Lung (tissue), 12 donors: ENCODE measurements around the gene VPS33B. TPM values are rescaled to one million over a fixed set of nuclear protein-coding genes. Genes with fewer than 3 reads are reported as not detected.

Experiments used
- ATAC-seq: fragments of 200-7000 bp; cut with Tn5 transposase; one replicate; pipeline ENCODE4 v1.9.1; 2020; ENCODE audit warnings: moderate number of reproducible peaks; ENCODE audit not compliant: insufficient read depth, low FRiP score
- DNase-seq, 3 donors: peaks; one replicate each; pipeline ENCODE4 v3.0.0-alpha.2; 2013 to 2017
- H3K27ac ChIP-seq, 2 donors: one replicate each; pipeline ENCODE4 v1.5.1; 2013; ENCODE audit warnings: mild to moderate bottlenecking in 2 of 2, moderate library complexity in 2 of 2, control low read depth in 1 of 2, inconsistent platforms in 1 of 2, low read depth in 1 of 2, low read length in 1 of 2
- H3K27me3 ChIP-seq, 3 donors: one replicate each; pipeline ENCODE4 v1.5.1; 2013; ENCODE audit warnings: low read length in 2 of 3; ENCODE audit not compliant: control insufficient read depth in 3 of 3, insufficient read depth in 3 of 3
- H3K36me3 ChIP-seq, 4 donors: one replicate each; pipeline ENCODE4 v1.5.1; 2013; ENCODE audit warnings: low read length in 4 of 4, mild to moderate bottlenecking in 1 of 4, moderate library complexity in 1 of 4; ENCODE audit not compliant: control insufficient read depth in 4 of 4, insufficient read depth in 4 of 4
- H3K4me1 ChIP-seq, 5 donors: one replicate each; pipeline ENCODE4 v1.5.1; 2013; ENCODE audit warnings: low read length in 5 of 5, mild to moderate bottlenecking in 2 of 5, moderate library complexity in 1 of 5; ENCODE audit not compliant: control insufficient read depth in 5 of 5, insufficient read depth in 5 of 5
- H3K4me3 ChIP-seq: one replicate; pipeline ENCODE4 v1.5.1; 2013; ENCODE audit warnings: mild to moderate bottlenecking, control low read depth, moderate library complexity
- H3K9ac ChIP-seq, 2 donors: one replicate each; pipeline ENCODE4 v1.5.1; 2013; ENCODE audit warnings: low read length in 2 of 2, control low read depth in 1 of 2; ENCODE audit not compliant: insufficient read depth in 1 of 2
- H3K9me3 ChIP-seq, 4 donors: one replicate each; pipeline ENCODE4 v1.5.1; 2013; ENCODE audit warnings: low read length in 3 of 4, mild to moderate bottlenecking in 1 of 4, moderate library complexity in 1 of 4; ENCODE audit not compliant: control insufficient read depth in 4 of 4, insufficient read depth in 3 of 4
- WGBS, 2 donors: extraction: QIAGEN DNeasy Blood & Tissue Kit; methylation state at CpG; one replicate each; pipeline ENCODE4 v1.1.7; 2013; 5-methylcytosine and 5-hydroxymethylcytosine counted together
- polyA plus RNA-seq, 2 donors: library from polyadenylated mRNA; stranded (reverse); fragments of 200-250 nt; gene quantifications; one replicate each; pipeline ENCODE4 v1.2.1, GENCODE V29; 2013
- total RNA-seq, 2 donors: library from RNA; depleted of rRNA in 1 of 2; stranded (reverse); fragments of >200 nt in 1 of 2; gene quantifications; one replicate each; pipeline ENCODE4 v1.2.1, GENCODE V29; 2014 to 2021
- TF ChIP-seq, protein P1 (sequence below): IDR thresholded peaks from 2 replicates; pipeline ENCODE4 v1.5.1; 2012; ENCODE audit warnings: mild to moderate bottlenecking; ENCODE audit errors: control extremely low read depth, extremely low read depth
- donor health status: control.
- donor health status: control.
- donor health status: Bipolar disorder and iron deficiency.
- donor health status: healthy.
- donor health status: DM: yes; HTN: yes; CAD: no.

The VPS33B gene
- total and polyA plus RNA-seq, 4 donors, result 6.5 to 20.7 (median 12.8) TPM

GRCh38 chr15:91061997-91062396 lies 39.6 kb upstream of the VPS33B start:
- no peak overlapping the region for H3K27ac ChIP-seq
- TF ChIP-seq, protein P1, sequence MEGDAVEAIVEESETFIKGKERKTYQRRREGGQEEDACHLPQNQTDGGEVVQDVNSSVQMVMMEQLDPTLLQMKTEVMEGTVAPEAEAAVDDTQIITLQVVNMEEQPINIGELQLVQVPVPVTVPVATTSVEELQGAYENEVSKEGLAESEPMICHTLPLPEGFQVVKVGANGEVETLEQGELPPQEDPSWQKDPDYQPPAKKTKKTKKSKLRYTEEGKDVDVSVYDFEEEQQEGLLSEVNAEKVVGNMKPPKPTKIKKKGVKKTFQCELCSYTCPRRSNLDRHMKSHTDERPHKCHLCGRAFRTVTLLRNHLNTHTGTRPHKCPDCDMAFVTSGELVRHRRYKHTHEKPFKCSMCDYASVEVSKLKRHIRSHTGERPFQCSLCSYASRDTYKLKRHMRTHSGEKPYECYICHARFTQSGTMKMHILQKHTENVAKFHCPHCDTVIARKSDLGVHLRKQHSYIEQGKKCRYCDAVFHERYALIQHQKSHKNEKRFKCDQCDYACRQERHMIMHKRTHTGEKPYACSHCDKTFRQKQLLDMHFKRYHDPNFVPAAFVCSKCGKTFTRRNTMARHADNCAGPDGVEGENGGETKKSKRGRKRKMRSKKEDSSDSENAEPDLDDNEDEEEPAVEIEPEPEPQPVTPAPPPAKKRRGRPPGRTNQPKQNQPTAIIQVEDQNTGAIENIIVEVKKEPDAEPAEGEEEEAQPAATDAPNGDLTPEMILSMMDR, result no peak
- H3K4me1 ChIP-seq, result no peaks in the 10 kb centered on the region
- no peak overlapping the region for H3K9ac ChIP-seq
- DNase-seq (no peak), ATAC-seq (no peak)
- WGBS, 2 donors, result 79 to 92% methylated on average over 5 of the region's 5 CpGs
- H3K4me3 ChIP-seq, result no peak overlapping the region
- H3K9me3 ChIP-seq, result peaks cover 0 to 5% (median under 1%) of the 10 kb centered on the region in 4 donors
- H3K36me3 ChIP-seq, result no peaks in the 10 kb centered on the region
- H3K27me3 ChIP-seq, result peaks cover 0 to 6% (median 0%) of the 10 kb centered on the region in 3 donors

- ATAC-seq (no peak), DNase-seq (no peak)
- Histone ChIP-seq H3K27me3 (peaks cover 0 to 8% (median 0%) of the 10 kb centered on the region in 3 donors), H3K27ac (no peak overlapping the region), H3K9ac (no peak overlapping the region), H3K9me3 (peaks cover 0 to 5% (median under 1%) of the 10 kb centered on the region in 4 donors), H3K4me1 (no peaks in the 10 kb centered on the region), H3K36me3 (no peaks in the 10 kb centered on the region), H3K4me3 (no peak overlapping the region)
- WGBS, 2 donors, result 91 to 94% methylated on average over 2 of the region's 2 CpGs
- TF ChIP-seq, protein P1, result no peak
These were observed 38.8 kb upstream of the VPS33B start for GRCh38 chr15:91061230-91061629.

GRCh38 chr15:91055548-91056331 lies 33.3 kb upstream of the VPS33B start:
- Histone ChIP-seq H3K4me1 (no peaks in the 10 kb centered on the region), H3K36me3 (no peaks in the 10 kb centered on the region), H3K4me3 (no peak overlapping the region), H3K9me3 (no peaks in the 10 kb centered on the region), H3K27ac (no peak overlapping the region), H3K27me3 (peaks cover 0 to 18% (median 0%) of the 10 kb centered on the region in 3 donors), H3K9ac (no peak overlapping the region)
- WGBS, 2 donors, result 23 to 27% methylated on average over 11 of the region's 11 CpGs
- TF ChIP-seq, protein P1, result peak; percentile 43
- DNase-seq (peak; percentile 68 to 70 (median 70)), ATAC-seq (peak; percentile 69)

DNA sequence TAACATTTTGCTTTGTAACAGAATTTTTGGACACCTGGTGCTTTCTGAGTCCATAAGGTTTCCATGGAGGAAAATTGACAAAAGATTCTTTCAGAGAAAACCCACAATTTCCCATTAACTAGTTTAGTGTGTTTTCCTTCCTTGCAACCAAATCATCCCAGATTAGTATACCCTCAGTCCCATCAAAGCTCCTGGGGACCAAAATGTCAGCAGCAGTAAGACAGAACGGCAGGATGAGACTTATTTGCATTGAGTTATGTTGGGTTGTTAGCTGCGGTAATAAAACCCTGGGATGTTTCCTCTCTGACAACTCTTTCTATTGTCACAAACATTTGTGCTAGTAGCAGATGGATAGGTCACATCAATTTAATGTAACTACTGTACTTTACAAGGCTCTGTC lies 32.4 kb upstream of the VPS33B start:
- ATAC-seq, result no peak
- Histone ChIP-seq H3K4me3 (no peak overlapping the region), H3K9me3 (no peaks in the 10 kb centered on the region), H3K27ac (no peak overlapping the region), H3K27me3 (peaks cover 0 to 18% (median 0%) of the 10 kb centered on the region in 3 donors), H3K36me3 (no peaks in the 10 kb centered on the region), H3K4me1 (no peaks in the 10 kb centered on the region), H3K9ac (no peak overlapping the region)
- WGBS, 2 donors, result 30 to 40% methylated on average over 2 of the region's 2 CpGs
- TF ChIP-seq, protein P1, result no peak
- DNase-seq, result no peak
